Tibial nerve (tissue), 3 donors: ENCODE data around the gene DENND1A.

Experiments
- POLR2A ChIP-seq, 2 donors: fragments of 450-650 bp; IDR thresholded peaks; one replicate each; pipeline ENCODE4 v1.6.1; 2017; ENCODE audit warnings: antibody characterized with exemption in 2 of 2, mild to moderate bottlenecking in 2 of 2, moderate library complexity in 2 of 2
- TF ChIP-seq, protein P1 (sequence below), 5 experiments: fragments of 200-600 bp in 3 of 5; fragments of 450-650 bp in 2 of 5; sonication (generic) in 3 of 5; IDR thresholded peaks; one replicate each; pipeline ENCODE4 v1.5.1; 2016 to 2019; ENCODE audit warnings: antibody characterized with exemption in 5 of 5, mild to moderate bottlenecking in 3 of 5, moderate library complexity in 2 of 5

GRCh38 chr9:123453831-123454321, 476.1 kb downstream of the DENND1A start:
- TF ChIP-seq, protein P1, sequence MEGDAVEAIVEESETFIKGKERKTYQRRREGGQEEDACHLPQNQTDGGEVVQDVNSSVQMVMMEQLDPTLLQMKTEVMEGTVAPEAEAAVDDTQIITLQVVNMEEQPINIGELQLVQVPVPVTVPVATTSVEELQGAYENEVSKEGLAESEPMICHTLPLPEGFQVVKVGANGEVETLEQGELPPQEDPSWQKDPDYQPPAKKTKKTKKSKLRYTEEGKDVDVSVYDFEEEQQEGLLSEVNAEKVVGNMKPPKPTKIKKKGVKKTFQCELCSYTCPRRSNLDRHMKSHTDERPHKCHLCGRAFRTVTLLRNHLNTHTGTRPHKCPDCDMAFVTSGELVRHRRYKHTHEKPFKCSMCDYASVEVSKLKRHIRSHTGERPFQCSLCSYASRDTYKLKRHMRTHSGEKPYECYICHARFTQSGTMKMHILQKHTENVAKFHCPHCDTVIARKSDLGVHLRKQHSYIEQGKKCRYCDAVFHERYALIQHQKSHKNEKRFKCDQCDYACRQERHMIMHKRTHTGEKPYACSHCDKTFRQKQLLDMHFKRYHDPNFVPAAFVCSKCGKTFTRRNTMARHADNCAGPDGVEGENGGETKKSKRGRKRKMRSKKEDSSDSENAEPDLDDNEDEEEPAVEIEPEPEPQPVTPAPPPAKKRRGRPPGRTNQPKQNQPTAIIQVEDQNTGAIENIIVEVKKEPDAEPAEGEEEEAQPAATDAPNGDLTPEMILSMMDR (IDR thresholded peaks at IDR 0.05): no peak
- no peak for TF ChIP-seq POLR2A (IDR thresholded peaks at IDR 0.05)
